Hepatic stellate cell (primary cell): Measurements from ENCODE around the gene RFTN1.
"Not testable (repeated sequence)": the region's sequence is repeated elsewhere in the genome, so short reads cannot be mapped to it uniquely, and the experiment has no call there.

Experiments
- DNase-seq: peaks from one replicate; pipeline ENCODE4 v3.0.0; 2011; ENCODE audit warnings: low spot score

The RFTN1 gene

GRCh38 chr3:16506884-16507577 is 6.5 kb downstream of the RFTN1 start:
- DNase-seq = no peak

GRCh38 chr3:16506451-16506850 is 7.0 kb downstream of the RFTN1 start:
- DNase-seq = no peak

GRCh38 chr3:16504692-16505091 is 8.8 kb downstream of the RFTN1 start:
- no peak for DNase-seq

DNA sequence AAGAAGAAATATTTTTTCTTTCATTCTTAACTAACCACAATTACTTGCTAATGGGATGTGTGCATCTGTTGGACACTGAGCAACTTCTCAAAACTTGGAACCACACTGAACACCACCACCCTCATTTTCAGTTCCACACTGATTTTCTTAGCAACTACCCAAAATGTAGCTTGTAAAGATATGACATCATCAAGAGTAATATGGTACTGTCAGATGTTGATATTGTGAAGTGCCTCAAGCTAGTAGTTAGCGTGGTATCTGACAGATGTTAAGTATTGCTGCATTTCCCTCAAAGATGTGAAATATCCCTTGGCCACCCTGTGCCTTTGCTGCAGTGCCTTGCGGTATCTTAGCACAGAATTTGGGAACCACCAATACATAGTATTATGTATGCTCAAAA is 9.3 kb downstream of the RFTN1 start:
- DNase-seq = no peak

- DNase-seq = no peak
These were observed 10.2 kb downstream of the RFTN1 start for GRCh38 chr3:16503191-16503776.

DNA sequence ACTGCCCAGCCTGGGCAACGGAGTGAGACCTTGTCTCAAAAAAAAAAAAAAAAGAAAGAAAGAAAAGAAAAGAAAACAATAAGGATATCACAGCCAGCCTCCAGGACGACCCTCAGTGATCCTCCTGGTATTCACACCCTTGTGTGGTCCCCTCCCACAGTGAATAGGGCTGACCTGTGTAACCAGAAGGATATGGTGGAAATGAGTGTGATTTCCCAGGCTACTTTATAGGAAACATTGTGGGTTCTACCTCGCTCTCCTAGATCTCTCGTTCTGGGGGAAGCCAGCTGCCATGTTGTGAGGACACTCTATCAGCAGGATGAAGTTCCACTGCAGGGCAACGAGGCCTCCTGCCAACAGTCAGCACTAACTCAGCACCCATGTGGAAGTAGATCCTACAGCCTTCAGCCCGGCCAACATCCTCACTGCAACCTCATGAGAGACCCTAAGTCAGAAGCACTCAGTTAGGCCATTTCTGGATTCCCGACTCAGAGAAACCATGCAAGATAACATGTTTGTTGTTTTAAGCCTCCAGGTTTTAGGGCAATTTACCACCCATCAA is 11.1 kb downstream of the RFTN1 start:
- no peak for DNase-seq

GRCh38 chr3:16501376-16501775 is 12.1 kb downstream of the RFTN1 start:
- no peak for DNase-seq

DNA sequence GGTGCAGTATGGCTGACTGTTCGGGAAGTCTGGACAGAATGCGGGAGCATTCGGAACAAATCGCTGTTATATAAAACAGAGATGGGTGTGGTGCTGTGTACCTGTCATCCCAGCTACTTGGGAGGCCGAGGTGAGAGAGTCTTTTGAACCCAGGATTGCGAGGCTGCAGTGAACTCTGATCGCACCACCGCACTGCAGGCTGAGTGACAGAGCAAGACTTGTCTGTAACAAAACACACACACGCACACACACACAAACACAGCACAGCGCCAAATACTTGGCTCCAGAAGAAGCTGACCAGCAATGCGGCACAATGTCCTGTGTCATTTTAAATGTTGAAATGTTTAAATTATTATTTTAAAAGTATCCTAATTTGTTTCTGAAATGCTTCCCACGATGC is 12.6 kb downstream of the RFTN1 start:
- no peak for DNase-seq

DNA sequence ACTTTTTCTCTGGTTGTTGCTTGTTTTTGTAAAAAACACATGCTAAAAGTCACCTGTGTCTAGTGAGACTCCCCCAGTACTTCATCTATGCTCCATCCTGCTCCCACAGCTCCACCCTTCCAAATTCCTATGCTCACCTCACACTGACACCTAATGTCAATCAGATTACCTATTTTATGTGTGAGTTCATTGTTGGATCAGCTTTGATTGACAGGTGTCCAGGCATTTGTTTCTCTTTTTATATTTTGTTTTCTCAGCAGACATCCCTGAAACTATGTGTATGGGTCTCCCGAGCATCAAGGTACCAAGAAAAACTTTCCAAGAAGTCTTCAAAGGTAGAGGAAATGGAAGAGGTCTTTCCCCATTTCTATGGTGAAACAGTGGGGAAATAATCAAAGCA is 13.4 kb downstream of the RFTN1 start:
- no peak for DNase-seq

DNA sequence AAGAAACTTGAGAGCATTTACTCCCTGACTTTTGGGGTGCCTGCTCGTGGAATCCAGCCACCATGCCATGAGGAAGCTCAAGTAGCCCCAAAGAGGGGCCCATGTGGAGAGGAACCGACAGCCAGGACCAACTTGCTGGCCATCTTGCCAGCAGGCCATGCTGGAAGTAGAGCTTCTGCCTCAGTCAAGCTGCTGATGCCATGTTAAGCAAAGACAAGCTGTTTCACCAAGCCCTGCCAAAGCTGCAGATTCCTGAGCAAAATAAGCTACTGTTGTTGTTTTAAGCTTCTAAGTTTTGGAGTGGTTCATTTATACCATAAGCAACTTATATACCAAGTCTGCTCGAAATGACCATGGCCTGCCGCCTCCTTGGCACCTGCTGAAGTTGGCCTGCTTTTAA is 14.1 kb downstream of the RFTN1 start:
- DNase-seq = no peak

DNA sequence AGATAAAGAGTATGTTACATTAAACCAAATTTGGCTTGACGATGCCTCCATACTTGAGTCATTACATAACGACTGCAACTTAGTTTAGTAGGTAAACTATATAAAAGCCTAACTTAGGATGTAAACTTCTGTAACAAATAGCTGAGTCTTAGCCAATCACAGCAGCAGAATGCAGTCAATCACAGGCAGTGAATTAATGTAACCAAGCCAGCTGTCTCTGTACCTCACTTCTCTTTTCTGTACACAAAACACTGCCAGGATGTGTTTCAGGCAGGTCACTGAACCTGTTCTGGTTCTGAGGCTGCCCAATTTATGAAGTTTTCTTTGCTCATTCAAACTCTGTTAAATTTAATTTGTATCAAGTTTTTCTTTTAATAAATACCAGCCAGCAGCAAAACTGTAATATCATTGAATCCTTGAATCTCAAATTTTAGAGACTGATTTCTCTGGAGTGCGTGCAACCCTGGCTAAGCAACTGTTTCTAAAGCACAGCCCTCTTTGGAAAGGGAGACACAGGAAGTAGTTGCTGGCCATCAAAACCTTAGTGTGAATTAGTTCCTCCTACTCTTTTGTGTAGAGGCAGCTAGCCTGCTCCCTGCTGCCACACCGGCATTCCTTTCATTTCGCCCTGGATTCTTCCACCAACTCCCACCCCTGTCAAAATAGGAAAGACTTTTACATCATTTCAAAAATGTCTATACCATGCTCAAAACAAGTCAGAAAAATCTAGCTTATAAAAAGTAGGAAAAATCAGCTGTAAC is 15.2 kb downstream of the RFTN1 start:
- DNase-seq = no peak

- DNase-seq = no peak
These were observed 16.9 kb downstream of the RFTN1 start for GRCh38 chr3:16496408-16497222.

- DNase-seq = no peak
These were observed 17.5 kb downstream of the RFTN1 start for GRCh38 chr3:16496008-16496407.

DNA sequence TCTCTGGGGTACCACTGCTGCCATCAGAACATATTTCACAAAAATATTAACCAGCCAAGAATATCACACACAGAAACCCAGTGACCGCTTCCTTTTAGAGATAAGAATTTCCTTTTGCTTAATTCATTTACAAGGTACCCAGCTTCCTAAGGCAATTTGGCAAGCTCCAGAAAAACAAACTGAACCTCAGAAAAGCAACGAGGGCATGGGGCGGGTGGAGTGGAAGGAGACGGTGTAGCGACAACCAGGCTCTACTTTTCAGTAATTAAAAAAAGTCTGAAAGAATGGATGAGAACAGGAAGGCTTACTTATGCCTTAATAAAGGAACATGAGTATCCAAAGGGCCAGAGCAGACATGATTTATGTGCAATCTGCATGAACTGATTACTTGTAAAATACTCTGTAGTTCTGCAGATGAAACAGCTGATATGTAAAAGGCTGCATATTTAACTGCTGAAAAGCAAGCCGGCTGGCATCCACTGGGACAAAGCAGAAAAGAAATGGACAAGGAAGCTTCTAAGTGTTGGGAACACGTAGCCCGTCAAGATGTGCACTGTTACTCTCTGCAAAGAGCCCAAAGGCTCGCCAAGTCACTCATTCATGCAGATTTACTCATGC is 18.6 kb downstream of the RFTN1 start:
- no peak for DNase-seq

- no peak for DNase-seq
These were observed 19.4 kb downstream of the RFTN1 start for GRCh38 chr3:16494094-16494493.

DNA sequence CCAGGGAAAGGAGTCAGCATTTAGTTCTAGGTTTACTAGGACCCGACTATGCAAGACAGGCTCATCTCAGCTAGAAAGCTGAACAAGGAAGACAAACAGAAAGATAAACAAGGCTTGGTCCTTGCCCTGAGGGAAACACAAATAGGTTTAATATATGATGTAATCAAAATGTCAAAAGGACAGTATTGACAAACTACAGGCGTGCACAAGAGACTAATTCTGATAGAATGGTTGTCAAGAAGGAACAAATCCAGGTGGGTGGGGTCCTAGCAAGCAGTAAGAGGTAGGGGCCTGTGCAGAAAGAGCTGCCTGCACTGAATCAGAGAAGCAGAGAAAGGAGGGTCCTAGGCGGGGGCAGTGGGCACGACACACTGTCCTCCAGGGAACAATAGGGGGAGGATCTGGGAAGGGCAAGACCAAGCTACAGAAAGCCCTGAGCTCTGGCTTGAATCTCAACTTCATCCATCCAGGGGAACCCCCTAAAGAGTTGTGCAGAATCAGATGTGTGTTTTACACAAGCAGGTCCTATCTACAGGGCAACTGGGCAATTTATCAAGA is 23.4 kb downstream of the RFTN1 start:
- DNase-seq = no peak

DNA sequence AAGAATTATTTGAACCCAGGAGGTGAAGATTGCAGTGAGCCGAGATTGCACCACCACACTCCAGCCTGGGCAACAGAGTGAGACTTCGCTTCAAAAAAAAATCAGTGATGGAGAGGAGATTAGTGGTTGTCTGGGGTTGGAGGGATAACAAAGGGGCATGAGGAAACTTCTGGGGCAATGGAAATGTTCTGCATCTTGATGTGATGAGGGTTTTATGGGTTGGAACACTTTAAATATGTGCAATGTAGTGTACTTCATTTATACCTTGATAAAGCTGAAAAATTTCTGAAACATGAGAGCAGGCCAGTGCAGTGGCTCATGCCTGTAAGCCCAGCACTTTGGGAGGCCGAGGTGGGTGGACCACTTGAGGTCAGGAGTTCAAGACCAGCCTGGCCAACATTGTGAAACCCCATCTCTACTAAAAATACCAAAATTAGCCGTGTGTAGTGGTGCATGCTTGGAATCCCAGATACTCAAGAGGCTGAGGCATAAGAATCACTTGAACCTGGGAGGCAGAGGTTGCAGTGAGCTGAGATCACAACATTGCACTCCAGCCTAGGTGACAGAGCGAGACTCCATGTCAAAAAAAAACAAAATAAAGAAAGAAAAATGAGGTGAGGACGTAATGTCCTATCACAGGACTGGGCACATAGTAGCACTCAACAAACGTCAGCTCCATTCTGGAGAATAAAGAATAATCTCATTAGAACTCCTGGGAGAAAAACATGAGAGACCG is 24.0 kb downstream of the RFTN1 start:
- DNase-seq = not testable (repeated sequence)

DNA sequence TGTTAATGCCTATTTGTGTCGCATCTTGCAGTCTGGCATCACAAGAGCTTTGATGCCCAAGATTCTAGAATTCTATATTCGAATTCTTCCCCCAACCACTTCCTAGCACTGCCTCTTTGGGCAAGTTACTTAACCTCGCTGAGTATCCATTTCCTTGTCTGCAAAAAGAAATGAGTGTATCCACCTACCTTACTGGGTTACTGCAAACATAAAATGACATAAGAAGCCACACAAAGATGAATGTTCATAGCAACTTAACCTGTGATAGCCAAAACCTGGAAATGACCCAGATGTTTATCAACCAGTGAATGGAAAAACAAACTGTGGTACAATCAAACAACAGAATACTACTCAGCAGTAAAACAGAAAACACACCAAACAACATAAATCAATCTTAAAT is 24.9 kb downstream of the RFTN1 start:
- DNase-seq = no peak

GRCh38 chr3:16487511-16488175 is 25.9 kb downstream of the RFTN1 start:
- no peak for DNase-seq

DNA sequence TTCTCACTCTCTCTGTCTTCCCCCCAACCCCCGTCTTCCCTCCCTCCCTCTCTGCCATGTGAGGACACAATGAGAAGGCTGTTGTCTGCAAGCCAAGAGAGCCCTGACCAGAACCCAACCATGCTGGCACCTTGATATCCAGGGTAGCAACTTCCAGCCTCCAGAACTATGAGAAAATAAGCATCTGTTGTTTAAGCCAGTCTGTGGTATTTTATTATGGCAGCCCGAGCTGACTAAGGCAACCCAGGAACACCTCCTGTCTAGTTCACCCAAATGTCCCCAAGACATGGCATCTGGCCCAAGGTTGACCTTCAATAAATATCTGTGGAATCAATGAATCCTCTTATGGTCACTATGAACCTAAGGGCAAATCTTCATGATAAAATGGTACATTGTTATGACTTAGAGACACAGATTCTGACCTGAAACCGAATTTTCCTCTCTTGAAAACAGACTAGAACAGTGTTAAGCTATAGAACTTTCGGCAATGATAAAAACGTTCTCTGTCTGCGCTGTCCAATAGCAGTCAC is 26.5 kb downstream of the RFTN1 start:
- DNase-seq = no peak
